GM18517 (cell line): ENCODE results near the gene MZF1.
A peak's percentile ranks its signal among the peaks of the same experiment; 100 is the strongest.
"Not testable (repeated sequence)": the region's sequence is repeated elsewhere in the genome, so short reads cannot be mapped to it uniquely, and the experiment has no call there.

ENCODE experiments used
- ATAC-seq: cut with Tn5 transposase; IDR thresholded peaks from one replicate; pipeline ENCODE4 v1.9.1; 2021; ENCODE audit warnings: mild to moderate bottlenecking, moderate library complexity; ENCODE audit not compliant: unreplicated experiment

MZF1 gene

GRCh38 chr19:58572818-58573657, at the start of gene MZF1:
Gene MZF1, minus strand, starts transcription at chr19:58573335. Its CDS starts 1,946 bp downstream, at chr19:58571389.
- ATAC-seq, result peak; percentile 54

- ATAC-seq, result not testable (repeated sequence)
Measured at GRCh38 chr19:58607213-58607612, 34.1 kb upstream of the MZF1 start.

- ATAC-seq, result not testable (repeated sequence)
Measured at GRCh38 chr19:58606251-58606896, 33.2 kb upstream of the MZF1 start.

GRCh38 chr19:58586133-58586765, 13.1 kb upstream of the MZF1 start:
- no peak for ATAC-seq

- ATAC-seq, result no peak
Measured at GRCh38 chr19:58585442-58586132, 12.5 kb upstream of the MZF1 start.

- no peak for ATAC-seq
Measured at GRCh38 chr19:58584498-58585441, 11.6 kb upstream of the MZF1 start.

GRCh38 chr19:58582985-58583384, 9.8 kb upstream of the MZF1 start:
- ATAC-seq, result no peak

- ATAC-seq, result peak; percentile 55
Measured at GRCh38 chr19:58581227-58582141, 8.3 kb upstream of the MZF1 start.

- no peak for ATAC-seq
Measured at GRCh38 chr19:58579473-58580142, 6.5 kb upstream of the MZF1 start.

GRCh38 chr19:58578012-58578925, 5.1 kb upstream of the MZF1 start:
- ATAC-seq, result no peak

GRCh38 chr19:58577581-58577980, 4.4 kb upstream of the MZF1 start:
- ATAC-seq, result not testable (repeated sequence)

GRCh38 chr19:58575183-58576041, 2.3 kb upstream of the MZF1 start:
- ATAC-seq, result peak; percentile 44

- ATAC-seq, result no peak
Measured at GRCh38 chr19:58573658-58574164, 576 bp upstream of the MZF1 start.

- no peak for ATAC-seq
Measured at GRCh38 chr19:58572026-58572817, 913 bp downstream of the MZF1 start.

GRCh38 chr19:58571575-58571947, 1.6 kb downstream of the MZF1 start:
- no peak for ATAC-seq
